Measurements from ENCODE around the gene BHLHE41.
A peak's percentile ranks its signal among the peaks of the same experiment; 100 is the strongest.

The BHLHE41 gene

GRCh38 chr12:26113853-26114719 is 10.8 kb downstream of the BHLHE41 start:
- DNase-seq = peak; percentile 93

GRCh38 chr12:26113181-26113654 is 11.6 kb downstream of the BHLHE41 start:
- no peak for DNase-seq

GRCh38 chr12:26112703-26113147 is 12.1 kb downstream of the BHLHE41 start:
- no peak for DNase-seq

- no peak for DNase-seq
Observed at GRCh38 chr12:26112232-26112631, 12.6 kb downstream of the BHLHE41 start.

- no peak for DNase-seq
Observed at GRCh38 chr12:26109343-26109881, 15.4 kb downstream of the BHLHE41 start.

GRCh38 chr12:26108915-26109314 is 15.9 kb downstream of the BHLHE41 start:
- no peak for DNase-seq

GRCh38 chr12:26106347-26106746 is 18.5 kb downstream of the BHLHE41 start:
- DNase-seq = no peak

GRCh38 chr12:26102953-26103352 is 21.9 kb downstream of the BHLHE41 start:
- DNase-seq = no peak

GRCh38 chr12:26101763-26102162 is 23.1 kb downstream of the BHLHE41 start:
- no peak for DNase-seq

- DNase-seq = no peak
Observed at GRCh38 chr12:26101350-26101734, 23.5 kb downstream of the BHLHE41 start.

GRCh38 chr12:26100666-26101349 is 24.0 kb downstream of the BHLHE41 start:
- no peak for DNase-seq

- peak; percentile 71 for DNase-seq
Observed at GRCh38 chr12:26097046-26097878, 27.6 kb downstream of the BHLHE41 start.

GRCh38 chr12:26096036-26096435 is 28.8 kb downstream of the BHLHE41 start:
- DNase-seq = no peak

GRCh38 chr12:26095186-26095585 is 29.7 kb downstream of the BHLHE41 start:
- no peak for DNase-seq

GRCh38 chr12:26092346-26093105 is 32.3 kb downstream of the BHLHE41 start:
- DNase-seq = peak; percentile 55

GRCh38 chr12:26091822-26092221 is 33.0 kb downstream of the BHLHE41 start:
- DNase-seq = no peak

GRCh38 chr12:26090836-26091510 is 33.9 kb downstream of the BHLHE41 start:
- DNase-seq = peak; percentile 30

- no peak for DNase-seq
Observed at GRCh38 chr12:26088998-26089397, 35.8 kb downstream of the BHLHE41 start.

GRCh38 chr12:26086936-26087335 is 37.9 kb downstream of the BHLHE41 start:
- no peak for DNase-seq

GRCh38 chr12:26080911-26081310 is 43.9 kb downstream of the BHLHE41 start:
- DNase-seq = no peak
